IMR-90 (cell line): ENCODE results near the gene RFX1. TPM values are rescaled to one million over a fixed set of nuclear protein-coding genes. Genes with fewer than 3 reads are reported as not detected.

Experiments used
- MXI1 ChIP-seq: IDR thresholded peaks from 2 replicates; pipeline ENCODE4 v1.6.1; 2012; ENCODE audit warnings: low read depth, mild to moderate bottlenecking, low read length, moderate library complexity, borderline replicate concordance
- polyA plus RNA-seq, 3 experiments: library from polyadenylated mRNA; depleted of rRNA; stranded (reverse); fragments of >200 nt; gene quantifications; 2 replicates each; pipeline ENCODE4 v1.2.3, GENCODE V29; 2012; ENCODE audit warnings: low replicate concordance in 1 of 3
- total RNA-seq: library from RNA; depleted of rRNA; stranded (reverse); fragments of >200 nt; gene quantifications from 2 replicates; pipeline ENCODE4 v1.2.3, GENCODE V29; 2012
- TF ChIP-seq, protein P1 (sequence below): fragments of 150-350 bp; IDR thresholded peaks from 2 replicates; pipeline ENCODE4 v1.6.1; 2016; ENCODE audit warnings: low read depth, mild to moderate bottlenecking, low read length, moderate library complexity, borderline replicate concordance

Gene RFX1
- total and polyA plus RNA-seq, 2 of the 4 experiments (the other 2 are of a cell fraction) = 0.36 to 3.1 TPM

DNA sequence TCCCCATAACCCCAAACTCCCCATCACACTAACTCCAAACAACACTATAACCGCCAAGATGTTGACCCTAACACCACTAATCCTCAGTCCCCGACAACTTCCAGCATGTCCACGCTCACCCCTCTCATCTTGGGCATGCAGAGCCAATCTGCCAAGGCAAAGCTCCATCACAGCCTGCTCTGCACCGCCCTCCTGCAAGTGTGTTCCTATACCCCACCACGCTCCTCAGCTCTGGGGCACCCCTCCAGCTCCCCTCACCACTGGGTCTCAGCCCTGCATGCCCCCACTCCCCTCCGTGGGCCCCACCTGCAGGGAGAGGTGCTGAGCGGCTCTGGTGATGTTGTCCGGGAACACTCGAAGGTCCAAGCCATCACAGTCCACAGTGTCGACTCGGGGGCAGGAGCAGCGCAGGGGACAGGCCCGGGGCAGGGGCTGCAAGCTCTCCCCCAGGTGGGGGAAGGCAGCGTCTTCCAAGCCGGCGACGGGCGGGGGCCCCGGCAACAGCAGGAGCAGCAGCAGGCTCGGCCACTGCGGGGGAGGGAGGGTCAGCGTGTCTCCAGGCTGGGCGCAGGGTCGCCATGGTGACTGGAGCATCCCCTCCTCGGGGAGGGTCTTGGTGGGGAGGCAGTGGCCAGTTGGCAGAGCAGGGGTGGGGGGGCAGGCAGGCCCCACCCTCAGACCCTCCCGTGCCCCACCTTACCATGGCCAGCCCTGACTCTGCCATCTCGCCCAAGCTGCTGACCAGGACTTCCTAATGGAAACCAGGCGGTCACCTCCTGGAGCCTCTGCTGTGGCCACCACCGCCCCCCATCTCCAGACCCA is 68.4 kb downstream of the RFX1 start (continued):
- TF ChIP-seq, protein P1, sequence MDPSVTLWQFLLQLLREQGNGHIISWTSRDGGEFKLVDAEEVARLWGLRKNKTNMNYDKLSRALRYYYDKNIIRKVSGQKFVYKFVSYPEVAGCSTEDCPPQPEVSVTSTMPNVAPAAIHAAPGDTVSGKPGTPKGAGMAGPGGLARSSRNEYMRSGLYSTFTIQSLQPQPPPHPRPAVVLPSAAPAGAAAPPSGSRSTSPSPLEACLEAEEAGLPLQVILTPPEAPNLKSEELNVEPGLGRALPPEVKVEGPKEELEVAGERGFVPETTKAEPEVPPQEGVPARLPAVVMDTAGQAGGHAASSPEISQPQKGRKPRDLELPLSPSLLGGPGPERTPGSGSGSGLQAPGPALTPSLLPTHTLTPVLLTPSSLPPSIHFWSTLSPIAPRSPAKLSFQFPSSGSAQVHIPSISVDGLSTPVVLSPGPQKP = no peak
- TF ChIP-seq MXI1 = no peak
